Right renal pelvis (tissue), 4 donors: ENCODE data around the gene NFYA. TPM values are rescaled to one million over a fixed set of nuclear protein-coding genes. Genes with fewer than 3 reads are reported as not detected.
A peak's percentile ranks its signal among the peaks of the same experiment; 100 is the strongest.

Experiments used
- DNase-seq, 4 donors: peaks; one replicate each; pipeline ENCODE4 v3.0.0-alpha.2; 2013; ENCODE audit warnings: low read depth in 4 of 4, low spot score in 3 of 4, missing footprints in 1 of 4
- polyA plus RNA-seq, 4 donors: library from polyadenylated mRNA; unstranded; fragments of 120-200 nt; gene quantifications; one replicate each; pipeline ENCODE4 v1.2.1, GENCODE V29; 2013; ENCODE audit not compliant: insufficient read length in 4 of 4

The NFYA gene
- 10 to 100 TPM; 45.2 to 52.0 (median 51.5) TPM for polyA plus RNA-seq

GRCh38 chr6:41072836-41073202 lies at the start of gene NFYA:
NFYA (plus strand) TSS chr6:41072974; CDS start chr6:41079090, 6,116 bp downstream.
- no peak for DNase-seq

GRCh38 chr6:41023114-41023513 lies 49.7 kb upstream of the NFYA start:
- DNase-seq, result no peak

- DNase-seq, result no peak
Observed at GRCh38 chr6:41025966-41026530, 46.7 kb upstream of the NFYA start.

GRCh38 chr6:41027241-41027640 lies 45.5 kb upstream of the NFYA start:
- no peak for DNase-seq

GRCh38 chr6:41027799-41028560 lies 44.8 kb upstream of the NFYA start:
- DNase-seq, result peak; percentile 72 to 85 (median 77)

GRCh38 chr6:41028561-41029412 lies 44.0 kb upstream of the NFYA start:
- peak in 2 of 4 donors; percentile 34 to 51 for DNase-seq

- no peak for DNase-seq
Observed at GRCh38 chr6:41032830-41033229, 39.9 kb upstream of the NFYA start.

GRCh38 chr6:41033776-41034175 lies 39.0 kb upstream of the NFYA start:
- DNase-seq, result no peak

GRCh38 chr6:41036186-41036585 lies 36.6 kb upstream of the NFYA start:
- no peak for DNase-seq

- DNase-seq, result no peak
Observed at GRCh38 chr6:41036601-41037000, 36.2 kb upstream of the NFYA start.

GRCh38 chr6:41037107-41037900 lies 35.5 kb upstream of the NFYA start:
- DNase-seq, result no peak

- no peak for DNase-seq
Observed at GRCh38 chr6:41038205-41038604, 34.6 kb upstream of the NFYA start.

GRCh38 chr6:41039060-41039998 lies 33.4 kb upstream of the NFYA start, which contains the start of gene UNC5CL:
UNC5CL (minus strand) TSS chr6:41039221; CDS start chr6:41035074, 4,147 bp downstream.
- no peak for DNase-seq

GRCh38 chr6:41040101-41040939 lies 32.5 kb upstream of the NFYA start:
- DNase-seq, result no peak

GRCh38 chr6:41040940-41041536 lies 31.7 kb upstream of the NFYA start:
- no peak for DNase-seq

- no peak for DNase-seq
Observed at GRCh38 chr6:41042226-41043055, 30.3 kb upstream of the NFYA start, which contains the start of gene TSPO2. TSPO2 (plus strand) TSS chr6:41042467; CDS start chr6:41042986, 519 bp downstream.

GRCh38 chr6:41043151-41043550 lies 29.6 kb upstream of the NFYA start:
- no peak for DNase-seq
